Body of pancreas (tissue), 4 donors: ENCODE measurements around the gene MAP7D2.

Experiments used
- POLR2A ChIP-seq, 3 donors: fragments of 450-650 bp; IDR thresholded peaks; one replicate each; pipeline ENCODE4 v1.6.1; 2016; ENCODE audit warnings: antibody characterized with exemption in 3 of 3, mild to moderate bottlenecking in 2 of 3
- TF ChIP-seq, protein P1 (sequence below), 7 experiments: fragments of 450-650 bp in 4 of 7; fragments of 200-600 bp in 3 of 7; sonication (generic) in 3 of 7; IDR thresholded peaks; one replicate each; pipeline ENCODE4 v1.5.1; 2016 to 2019; ENCODE audit warnings: antibody characterized with exemption in 7 of 7

DNA sequence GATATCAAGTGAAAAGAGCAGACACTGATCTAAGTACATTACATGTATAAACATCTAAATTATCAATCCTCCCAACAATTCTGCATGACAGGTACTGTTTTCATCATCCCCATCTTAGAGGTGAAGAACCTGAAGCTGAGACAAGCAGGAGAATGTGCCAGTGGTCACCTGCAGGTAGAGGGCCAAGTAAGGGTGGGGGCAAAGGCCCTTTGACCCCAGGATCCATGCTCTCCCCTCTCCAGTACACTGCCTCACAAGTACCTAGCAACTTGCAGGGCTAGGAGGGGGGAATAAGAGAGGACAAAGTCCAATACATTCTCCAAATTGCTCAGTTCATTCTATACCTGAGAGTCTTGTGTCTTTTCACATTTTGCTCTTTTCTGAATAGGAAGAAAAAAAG is 8.3 kb upstream of the MAP7D2 start:
- TF ChIP-seq, protein P1, sequence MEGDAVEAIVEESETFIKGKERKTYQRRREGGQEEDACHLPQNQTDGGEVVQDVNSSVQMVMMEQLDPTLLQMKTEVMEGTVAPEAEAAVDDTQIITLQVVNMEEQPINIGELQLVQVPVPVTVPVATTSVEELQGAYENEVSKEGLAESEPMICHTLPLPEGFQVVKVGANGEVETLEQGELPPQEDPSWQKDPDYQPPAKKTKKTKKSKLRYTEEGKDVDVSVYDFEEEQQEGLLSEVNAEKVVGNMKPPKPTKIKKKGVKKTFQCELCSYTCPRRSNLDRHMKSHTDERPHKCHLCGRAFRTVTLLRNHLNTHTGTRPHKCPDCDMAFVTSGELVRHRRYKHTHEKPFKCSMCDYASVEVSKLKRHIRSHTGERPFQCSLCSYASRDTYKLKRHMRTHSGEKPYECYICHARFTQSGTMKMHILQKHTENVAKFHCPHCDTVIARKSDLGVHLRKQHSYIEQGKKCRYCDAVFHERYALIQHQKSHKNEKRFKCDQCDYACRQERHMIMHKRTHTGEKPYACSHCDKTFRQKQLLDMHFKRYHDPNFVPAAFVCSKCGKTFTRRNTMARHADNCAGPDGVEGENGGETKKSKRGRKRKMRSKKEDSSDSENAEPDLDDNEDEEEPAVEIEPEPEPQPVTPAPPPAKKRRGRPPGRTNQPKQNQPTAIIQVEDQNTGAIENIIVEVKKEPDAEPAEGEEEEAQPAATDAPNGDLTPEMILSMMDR (IDR thresholded peaks at IDR 0.05), result no peak
- TF ChIP-seq POLR2A (IDR thresholded peaks at IDR 0.05), result no peak
